ENCODE results near the gene NIPBL. TPM values are rescaled to one million over a fixed set of nuclear protein-coding genes. Genes with fewer than 3 reads are reported as not detected.
"Not testable (repeated sequence)": the region's sequence is repeated elsewhere in the genome, so short reads cannot be mapped to it uniquely, and the experiment has no call there.

The NIPBL gene
- total RNA-seq, 1 experiment from 2014 or later: 14.7 TPM

DNA sequence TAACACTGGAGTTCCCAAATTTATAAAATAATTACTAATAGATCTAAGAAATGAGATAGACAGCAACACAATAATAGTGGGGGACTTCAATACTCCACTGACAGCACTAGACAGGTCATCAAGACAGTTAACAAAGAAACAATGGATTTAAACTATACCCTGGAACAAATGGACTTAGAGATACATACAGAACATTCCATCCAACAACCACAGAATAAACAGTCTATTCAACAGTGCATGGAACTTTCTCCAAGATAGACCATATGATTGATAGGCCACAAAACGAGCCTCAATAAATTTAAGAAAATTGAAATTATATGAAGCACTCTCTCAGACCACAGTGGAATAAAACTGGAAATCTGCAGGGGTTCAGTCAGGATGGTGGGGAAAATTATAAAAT lies 209.5 kb downstream of the NIPBL start:
- DNase-seq (ENCODE audit: low read depth): not testable (repeated sequence)

GRCh38 chr5:37086466-37087173 lies 210.1 kb downstream of the NIPBL start:
- DNase-seq (ENCODE audit: low read depth): peak; percentile 94

GRCh38 chr5:37088009-37088408 lies 211.4 kb downstream of the NIPBL start:
- DNase-seq (ENCODE audit: low read depth): no peak

DNA sequence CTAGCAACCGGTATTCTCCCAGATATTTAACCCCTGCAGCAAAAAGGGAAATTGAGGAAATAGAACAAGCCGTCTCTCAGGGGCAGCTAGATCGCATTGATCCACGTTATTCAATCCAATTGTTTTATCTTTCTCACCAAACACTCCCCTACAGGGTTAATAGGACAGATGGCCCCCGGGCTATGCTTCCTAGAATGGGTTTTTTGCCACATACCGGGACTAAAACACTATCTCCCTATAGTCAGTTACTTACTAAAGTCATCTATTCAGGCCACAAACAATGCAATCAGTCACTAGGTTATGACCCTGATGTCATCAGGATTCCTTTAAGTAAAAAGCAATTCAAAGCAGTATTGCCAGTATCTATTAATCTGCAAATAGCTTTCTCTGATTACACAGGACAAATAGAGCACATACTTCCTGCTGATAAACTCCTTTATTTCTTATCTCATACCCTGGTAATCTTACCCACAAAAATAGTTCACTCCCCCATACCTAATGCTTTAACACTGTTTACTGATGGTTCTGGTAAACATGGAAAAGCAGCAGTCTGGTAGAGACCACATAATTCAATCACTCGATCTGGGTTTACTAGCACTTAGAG lies 213.7 kb downstream of the NIPBL start:
- no peak for DNase-seq (ENCODE audit: low read depth)

GRCh38 chr5:37090781-37091180 lies 214.2 kb downstream of the NIPBL start:
- no peak for DNase-seq (ENCODE audit: low read depth)

- DNase-seq (ENCODE audit: low read depth): not testable (repeated sequence)
Observed at GRCh38 chr5:37093795-37094194, 217.2 kb downstream of the NIPBL start.

- DNase-seq (ENCODE audit: low read depth): not testable (repeated sequence)
Observed at GRCh38 chr5:37099267-37099666, 222.7 kb downstream of the NIPBL start.

DNA sequence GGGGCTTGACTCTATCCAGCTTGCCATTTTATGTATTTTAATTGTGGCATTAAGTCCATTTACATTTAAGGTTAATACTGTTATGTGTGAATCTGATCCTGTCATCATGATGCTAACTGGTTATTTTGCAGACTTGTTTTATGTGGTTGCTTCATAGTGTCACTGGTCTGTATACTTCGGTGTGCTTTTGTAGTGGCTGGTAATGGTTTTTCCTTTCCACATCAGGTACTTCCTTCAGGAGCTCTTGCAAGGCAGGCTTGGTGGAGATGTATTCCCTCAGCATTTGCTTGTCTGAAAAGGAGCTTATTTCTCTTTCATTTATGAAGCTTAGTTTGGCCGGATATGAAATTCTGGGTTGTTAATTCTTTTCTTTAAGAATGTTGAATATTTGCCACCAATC lies 226.7 kb downstream of the NIPBL start:
- DNase-seq (ENCODE audit: low read depth): no peak

DNA sequence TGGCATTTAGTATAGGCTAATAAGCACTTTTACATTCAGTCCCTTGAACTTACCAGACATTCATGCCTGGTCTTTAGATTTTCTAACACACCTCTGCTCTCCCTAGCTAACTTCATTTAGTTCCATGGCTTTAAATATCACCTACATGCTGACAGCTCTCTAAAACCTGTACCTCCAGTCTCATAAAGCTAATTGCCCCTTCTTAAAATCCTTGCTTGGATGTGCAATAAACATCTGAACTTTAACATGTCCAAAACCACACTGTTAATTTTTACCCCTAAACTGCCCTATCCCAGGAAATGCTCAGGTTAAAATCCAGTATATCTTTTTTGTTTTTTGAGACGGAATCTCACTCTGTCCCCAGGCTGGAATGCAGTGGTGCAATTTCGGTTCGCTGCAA lies 232.8 kb downstream of the NIPBL start:
- no peak for DNase-seq (ENCODE audit: low read depth)

- DNase-seq (ENCODE audit: low read depth): no peak
Observed at GRCh38 chr5:37110135-37110534, 233.6 kb downstream of the NIPBL start.

GRCh38 chr5:37111426-37112382 lies 235.1 kb downstream of the NIPBL start:
- DNase-seq (ENCODE audit: low read depth): no peak

GRCh38 chr5:37112383-37112991 lies 235.9 kb downstream of the NIPBL start:
- no peak for DNase-seq (ENCODE audit: low read depth)
